Measurements from ENCODE around the gene GLTP. TPM values are rescaled to one million over a fixed set of nuclear protein-coding genes. Genes with fewer than 3 reads are reported as not detected.

GLTP gene
- total RNA-seq, 4 donors from 2014 or later, result 22.2 to 35.9 (median 32.6) TPM

DNA sequence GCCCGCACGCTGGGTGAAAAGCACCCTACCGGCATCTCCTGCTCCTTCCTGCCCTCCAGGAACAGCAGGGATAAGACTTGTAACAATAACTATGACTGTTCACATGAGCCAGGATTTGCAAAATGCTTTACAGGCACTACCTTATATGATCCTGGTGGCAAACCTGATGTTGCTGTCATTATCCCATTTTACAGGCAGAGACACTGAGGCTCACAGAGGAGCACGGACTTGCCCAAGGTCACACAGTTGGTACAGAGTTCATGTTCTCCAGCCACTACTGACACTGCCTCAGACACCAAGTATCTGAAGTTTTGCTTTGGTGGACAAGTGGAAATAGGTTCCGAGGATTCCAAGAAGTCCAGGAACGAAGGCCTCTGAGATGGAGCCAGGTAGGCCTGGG lies 22.6 kb downstream of the GLTP start:
- TF ChIP-seq, protein P1, sequence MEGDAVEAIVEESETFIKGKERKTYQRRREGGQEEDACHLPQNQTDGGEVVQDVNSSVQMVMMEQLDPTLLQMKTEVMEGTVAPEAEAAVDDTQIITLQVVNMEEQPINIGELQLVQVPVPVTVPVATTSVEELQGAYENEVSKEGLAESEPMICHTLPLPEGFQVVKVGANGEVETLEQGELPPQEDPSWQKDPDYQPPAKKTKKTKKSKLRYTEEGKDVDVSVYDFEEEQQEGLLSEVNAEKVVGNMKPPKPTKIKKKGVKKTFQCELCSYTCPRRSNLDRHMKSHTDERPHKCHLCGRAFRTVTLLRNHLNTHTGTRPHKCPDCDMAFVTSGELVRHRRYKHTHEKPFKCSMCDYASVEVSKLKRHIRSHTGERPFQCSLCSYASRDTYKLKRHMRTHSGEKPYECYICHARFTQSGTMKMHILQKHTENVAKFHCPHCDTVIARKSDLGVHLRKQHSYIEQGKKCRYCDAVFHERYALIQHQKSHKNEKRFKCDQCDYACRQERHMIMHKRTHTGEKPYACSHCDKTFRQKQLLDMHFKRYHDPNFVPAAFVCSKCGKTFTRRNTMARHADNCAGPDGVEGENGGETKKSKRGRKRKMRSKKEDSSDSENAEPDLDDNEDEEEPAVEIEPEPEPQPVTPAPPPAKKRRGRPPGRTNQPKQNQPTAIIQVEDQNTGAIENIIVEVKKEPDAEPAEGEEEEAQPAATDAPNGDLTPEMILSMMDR (IDR thresholded peaks at IDR 0.05; ENCODE audit: low read depth), result no peak

DNA sequence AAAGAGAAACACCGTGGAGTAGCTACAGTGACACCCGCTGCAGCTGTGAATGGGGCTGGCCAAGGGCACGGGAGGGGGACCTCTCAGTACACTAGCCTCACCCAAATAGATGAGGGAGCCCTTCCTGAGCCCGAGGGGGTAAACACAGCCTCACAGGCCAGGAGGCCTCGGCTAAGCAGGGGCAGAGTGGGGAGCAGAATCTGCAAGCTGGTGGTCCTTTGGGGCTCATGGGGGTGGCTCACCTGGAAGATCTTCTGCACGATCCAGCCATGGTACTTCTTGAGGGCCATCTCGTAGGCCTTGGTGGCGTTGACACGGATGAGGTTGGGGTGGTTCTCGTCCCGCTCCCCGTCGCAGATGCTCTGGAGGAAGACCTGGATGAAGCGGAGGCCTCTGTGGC lies 25.0 kb downstream of the GLTP start:
- TF ChIP-seq, protein P1 (IDR thresholded peaks at IDR 0.05; ENCODE audit: low read depth), result no peak

DNA sequence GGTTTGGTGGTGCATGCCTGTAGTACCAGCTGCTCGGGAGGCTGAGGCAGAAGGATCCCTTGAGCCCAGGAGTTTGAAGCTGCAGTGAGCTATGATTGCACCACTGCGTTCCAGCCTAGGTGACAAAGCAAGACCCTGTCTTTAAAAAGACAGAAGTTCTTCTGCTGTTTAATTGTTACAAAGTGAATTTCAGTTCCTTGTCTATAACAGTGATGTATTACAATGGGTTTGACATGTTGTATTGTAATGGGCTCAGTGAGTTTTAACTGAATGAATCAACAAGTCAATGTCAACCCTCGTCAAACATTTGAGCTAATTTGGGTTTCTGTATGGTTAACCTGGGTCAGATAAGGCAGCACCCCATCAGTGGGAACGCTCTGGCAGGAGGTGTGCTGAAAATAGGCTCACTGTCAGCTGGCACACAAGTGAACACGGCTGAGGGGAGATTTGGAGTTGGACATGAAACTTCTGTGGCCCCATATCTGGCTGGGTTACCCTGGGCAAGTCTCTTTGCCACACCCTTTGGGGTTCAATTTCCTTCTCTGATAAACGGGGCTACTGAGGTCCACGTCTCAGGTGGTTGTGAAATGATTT lies 33.1 kb downstream of the GLTP start:
- TF ChIP-seq, protein P1 (IDR thresholded peaks at IDR 0.05; ENCODE audit: low read depth), result no peak

DNA sequence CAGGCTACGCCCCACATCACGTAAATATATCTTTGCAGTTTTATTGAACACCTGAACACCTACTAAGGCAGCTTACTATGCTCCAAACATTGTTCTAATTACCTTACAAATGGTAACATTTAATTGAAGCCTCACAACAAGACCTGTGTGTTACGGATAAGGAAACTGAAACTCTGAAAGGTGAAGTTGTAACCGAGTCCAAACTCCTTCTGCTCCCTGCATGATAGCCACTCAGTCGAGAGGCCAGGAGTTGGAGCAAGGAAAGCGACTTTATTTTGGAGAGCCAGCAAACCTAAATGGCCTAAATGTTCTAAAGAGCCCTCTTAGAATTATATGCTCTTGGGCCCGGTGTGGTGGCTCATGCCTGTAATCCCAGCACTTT lies 34.5 kb downstream of the GLTP start:
- TF ChIP-seq, protein P1 (IDR thresholded peaks at IDR 0.05; ENCODE audit: low read depth), result no peak

DNA sequence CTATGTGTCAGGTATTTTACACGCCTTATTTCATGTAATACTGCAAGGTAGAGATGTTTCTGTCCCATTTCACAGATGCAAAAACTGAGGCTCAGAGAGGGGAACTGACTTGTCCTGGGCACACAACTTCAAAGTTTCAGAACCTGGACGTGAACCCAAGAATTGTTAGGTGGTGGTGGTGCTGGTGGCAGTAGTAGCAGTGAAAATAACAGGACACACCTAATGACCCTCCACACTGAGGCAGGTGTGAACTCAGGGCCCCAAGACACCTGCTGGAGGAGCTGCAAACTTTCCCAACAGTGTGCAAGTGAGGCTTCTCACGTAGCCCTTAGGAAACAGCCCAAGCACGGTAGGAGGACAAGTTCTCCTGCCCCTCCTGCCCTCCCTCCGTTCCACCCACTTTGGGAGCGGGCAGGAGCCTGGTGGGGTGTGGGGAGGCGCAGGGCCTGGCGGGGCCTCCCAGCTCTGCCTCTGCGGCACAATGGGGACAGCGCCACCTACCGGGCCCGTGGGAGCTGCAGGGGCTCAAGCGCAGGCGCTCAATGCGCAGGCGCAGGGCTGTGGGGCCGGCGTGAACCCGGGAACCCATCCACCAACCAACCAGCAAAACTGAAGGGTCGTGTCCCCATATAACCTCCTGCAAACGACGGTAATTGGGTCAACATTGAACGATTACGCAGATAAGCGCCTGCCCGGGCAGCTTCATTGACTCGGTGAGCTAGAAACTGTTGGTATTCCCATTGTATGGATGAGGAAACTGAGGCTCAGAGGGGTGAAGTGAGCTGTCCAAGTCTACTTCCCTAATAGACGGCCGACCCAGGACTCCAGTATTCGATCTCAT lies 35.1 kb downstream of the GLTP start:
- TF ChIP-seq, protein P1 (IDR thresholded peaks at IDR 0.05; ENCODE audit: low read depth), result no peak

DNA sequence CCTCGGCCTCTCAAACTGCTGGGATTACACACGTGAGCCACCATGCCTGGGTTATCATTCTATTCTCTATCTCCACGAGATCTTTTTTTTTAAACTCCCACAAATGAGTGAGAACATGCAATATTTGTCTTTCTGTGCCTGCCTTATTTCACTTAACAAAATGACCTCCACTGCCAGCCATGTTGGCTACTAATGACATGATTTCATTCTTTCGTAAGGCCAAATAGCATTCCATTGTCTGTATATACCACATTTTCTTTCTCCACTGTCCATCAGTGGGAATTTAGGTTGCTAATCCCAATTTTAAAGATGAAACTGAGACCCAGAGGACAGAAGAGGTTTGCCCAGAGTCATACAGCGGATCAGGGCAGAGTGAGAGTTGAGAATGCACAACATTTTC lies 36.2 kb downstream of the GLTP start:
- TF ChIP-seq, protein P1 (IDR thresholded peaks at IDR 0.05; ENCODE audit: low read depth), result no peak

DNA sequence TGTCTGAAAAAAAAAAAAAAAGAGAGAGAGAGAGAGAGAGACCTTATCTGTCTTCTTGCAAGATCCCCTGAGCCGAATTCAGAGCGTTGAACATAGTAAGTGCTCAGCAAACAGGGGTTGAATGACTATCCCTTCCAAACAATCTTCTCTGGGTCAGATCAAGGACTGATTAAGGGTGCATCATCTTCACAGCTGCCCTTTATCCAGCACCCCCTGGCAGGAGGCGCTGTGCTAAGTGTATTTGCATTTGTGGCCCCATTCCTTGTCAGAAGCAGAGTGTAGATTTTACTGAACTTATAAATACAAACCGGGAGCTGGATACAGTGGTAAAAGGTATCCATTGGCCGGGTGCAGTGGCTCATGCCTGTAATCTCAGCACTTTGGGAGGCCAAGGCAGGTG lies 38.3 kb downstream of the GLTP start:
- TF ChIP-seq, protein P1 (IDR thresholded peaks at IDR 0.05; ENCODE audit: low read depth), result no peak

Data from subcutaneous adipose tissue (tissue), 4 donors.